Lower lobe of right lung (tissue), 2 donors: Measurements from ENCODE around the gene BLVRA. TPM values are rescaled to one million over a fixed set of nuclear protein-coding genes. Genes with fewer than 3 reads are reported as not detected.
A peak's percentile ranks its signal among the peaks of the same experiment; 100 is the strongest.
"Not testable (repeated sequence)": the region's sequence is repeated elsewhere in the genome, so short reads cannot be mapped to it uniquely, and the experiment has no call there.

Experiments
- ATAC-seq, 2 donors: fragments of 200-7000 bp; cut with Tn5 transposase; one replicate each; pipeline ENCODE4 v1.9.1; 2020 to 2022; ENCODE audit warnings: mild to moderate bottlenecking in 2 of 2, moderate library complexity in 2 of 2
- DNase-seq: peaks from one replicate; pipeline ENCODE4 v3.0.0-alpha.2; 2020
- H3K27ac ChIP-seq: fragments of 200-600 bp; one replicate; pipeline ENCODE4 v1.8.0; 2022
- H3K27me3 ChIP-seq: fragments of 200-600 bp; one replicate; pipeline ENCODE4 v1.8.0; 2022; ENCODE audit warnings: low read depth
- H3K36me3 ChIP-seq: fragments of 200-600 bp; one replicate; pipeline ENCODE4 v1.8.0; 2022; ENCODE audit warnings: mild to moderate bottlenecking
- H3K4me1 ChIP-seq: fragments of 200-600 bp; one replicate; pipeline ENCODE4 v1.8.0; 2022
- H3K4me3 ChIP-seq: fragments of 200-600 bp; one replicate; pipeline ENCODE4 v1.8.0; 2022; ENCODE audit warnings: mild to moderate bottlenecking
- H3K9me3 ChIP-seq: fragments of 200-600 bp; one replicate; pipeline ENCODE4 v1.8.0; 2022
- intact Hi-C: fragments of 100-400 bp; cut with DNase I; formaldehyde crosslinking; loops from one replicate; pipeline ENCODE4 v1.11.0; 2022
- long read RNA-seq: library from polyadenylated mRNA; unstranded; transcript quantifications from one replicate; pipeline ENCODE4 v2.0.0, GENCODE V29; 2021
- total RNA-seq: library from RNA; stranded (reverse); fragmentation: NEBNext Ultra II Directional; extraction: Animal tissue kit (Norgen Biotek cat#: 25700); gene quantifications from one replicate; pipeline ENCODE4 v1.2.1, GENCODE V29; 2021
- TF ChIP-seq, protein P1 (sequence below): fragments of 200-600 bp; IDR thresholded peaks from one replicate; pipeline ENCODE4 v1.8.0; 2022; ENCODE audit warnings: antibody characterized with exemption, mild to moderate bottlenecking
- donor health status: DM: no; HTN: yes; CAD: no; lungs with severe emphysema.

Gene BLVRA, protein sequence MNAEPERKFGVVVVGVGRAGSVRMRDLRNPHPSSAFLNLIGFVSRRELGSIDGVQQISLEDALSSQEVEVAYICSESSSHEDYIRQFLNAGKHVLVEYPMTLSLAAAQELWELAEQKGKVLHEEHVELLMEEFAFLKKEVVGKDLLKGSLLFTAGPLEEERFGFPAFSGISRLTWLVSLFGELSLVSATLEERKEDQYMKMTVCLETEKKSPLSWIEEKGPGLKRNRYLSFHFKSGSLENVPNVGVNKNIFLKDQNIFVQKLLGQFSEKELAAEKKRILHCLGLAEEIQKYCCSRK
- total RNA-seq = 106 TPM
- long read RNA-seq, transcript BLVRA-202 (9 exons, 1,161 nt) = minor isoform, 11 of 228 reads
- long read RNA-seq, transcript BLVRA-201 (8 exons, 1,071 nt) = major isoform, 187 of 228 reads
- long read RNA-seq, partial matches to known transcripts = 17 of 228 reads
- long read RNA-seq, other reads (novel, unspliced or antisense) = 13 of 228 reads

GRCh38 chr7:43758029-43758821 is at the start of gene BLVRA:
BLVRA (plus strand) TSS chr7:43758680; CDS start chr7:43771159, 12,479 bp downstream.
- H3K4me1 ChIP-seq = peaks cover 42% of the 10 kb centered on the region
- H3K36me3 ChIP-seq = no peaks in the 10 kb centered on the region
- TF ChIP-seq, protein P1, sequence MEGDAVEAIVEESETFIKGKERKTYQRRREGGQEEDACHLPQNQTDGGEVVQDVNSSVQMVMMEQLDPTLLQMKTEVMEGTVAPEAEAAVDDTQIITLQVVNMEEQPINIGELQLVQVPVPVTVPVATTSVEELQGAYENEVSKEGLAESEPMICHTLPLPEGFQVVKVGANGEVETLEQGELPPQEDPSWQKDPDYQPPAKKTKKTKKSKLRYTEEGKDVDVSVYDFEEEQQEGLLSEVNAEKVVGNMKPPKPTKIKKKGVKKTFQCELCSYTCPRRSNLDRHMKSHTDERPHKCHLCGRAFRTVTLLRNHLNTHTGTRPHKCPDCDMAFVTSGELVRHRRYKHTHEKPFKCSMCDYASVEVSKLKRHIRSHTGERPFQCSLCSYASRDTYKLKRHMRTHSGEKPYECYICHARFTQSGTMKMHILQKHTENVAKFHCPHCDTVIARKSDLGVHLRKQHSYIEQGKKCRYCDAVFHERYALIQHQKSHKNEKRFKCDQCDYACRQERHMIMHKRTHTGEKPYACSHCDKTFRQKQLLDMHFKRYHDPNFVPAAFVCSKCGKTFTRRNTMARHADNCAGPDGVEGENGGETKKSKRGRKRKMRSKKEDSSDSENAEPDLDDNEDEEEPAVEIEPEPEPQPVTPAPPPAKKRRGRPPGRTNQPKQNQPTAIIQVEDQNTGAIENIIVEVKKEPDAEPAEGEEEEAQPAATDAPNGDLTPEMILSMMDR = no peak
- DNase-seq (peak; percentile 84), ATAC-seq (peak; percentile 93 to 94)
- intact Hi-C loops = no loop called here
- H3K9me3 ChIP-seq = no peaks in the 10 kb centered on the region
- H3K27ac ChIP-seq = peak within 1 kb of the TSS; percentile 88
- H3K27me3 ChIP-seq = no peaks in the 10 kb centered on the region
- H3K4me3 ChIP-seq = peak within 1 kb of the TSS; percentile 88

GRCh38 chr7:43711503-43711902 is 47.0 kb upstream of the BLVRA start:
- Histone ChIP-seq H3K4me3 (no peak overlapping the region), H3K27ac (no peak overlapping the region), H3K27me3 (no peaks in the 10 kb centered on the region), H3K36me3 (no peaks in the 10 kb centered on the region), H3K4me1 (no peaks in the 10 kb centered on the region), H3K9me3 (no peaks in the 10 kb centered on the region)
- DNase-seq = no peak
- no peak for ATAC-seq
- TF ChIP-seq, protein P1 = no peak
- intact Hi-C loops = no loop called here

GRCh38 chr7:43715966-43716365 is 42.5 kb upstream of the BLVRA start:
- H3K27me3 ChIP-seq, H3K9me3 ChIP-seq, H3K4me1 ChIP-seq, ATAC-seq, H3K4me3 ChIP-seq, intact Hi-C loops, H3K36me3 ChIP-seq, DNase-seq, H3K27ac ChIP-seq: not testable (repeated sequence)

GRCh38 chr7:43716598-43716997 is 41.9 kb upstream of the BLVRA start:
- H3K9me3 ChIP-seq = no peaks in the 10 kb centered on the region
- H3K27me3 ChIP-seq = no peaks in the 10 kb centered on the region
- H3K4me1 ChIP-seq = no peaks in the 10 kb centered on the region
- H3K27ac ChIP-seq = no peak overlapping the region
- no peak overlapping the region for H3K4me3 ChIP-seq
- no peak for DNase-seq
- ATAC-seq = no peak
- TF ChIP-seq, protein P1 = no peak
- no peaks in the 10 kb centered on the region for H3K36me3 ChIP-seq
- intact Hi-C loops = no loop called here

DNA sequence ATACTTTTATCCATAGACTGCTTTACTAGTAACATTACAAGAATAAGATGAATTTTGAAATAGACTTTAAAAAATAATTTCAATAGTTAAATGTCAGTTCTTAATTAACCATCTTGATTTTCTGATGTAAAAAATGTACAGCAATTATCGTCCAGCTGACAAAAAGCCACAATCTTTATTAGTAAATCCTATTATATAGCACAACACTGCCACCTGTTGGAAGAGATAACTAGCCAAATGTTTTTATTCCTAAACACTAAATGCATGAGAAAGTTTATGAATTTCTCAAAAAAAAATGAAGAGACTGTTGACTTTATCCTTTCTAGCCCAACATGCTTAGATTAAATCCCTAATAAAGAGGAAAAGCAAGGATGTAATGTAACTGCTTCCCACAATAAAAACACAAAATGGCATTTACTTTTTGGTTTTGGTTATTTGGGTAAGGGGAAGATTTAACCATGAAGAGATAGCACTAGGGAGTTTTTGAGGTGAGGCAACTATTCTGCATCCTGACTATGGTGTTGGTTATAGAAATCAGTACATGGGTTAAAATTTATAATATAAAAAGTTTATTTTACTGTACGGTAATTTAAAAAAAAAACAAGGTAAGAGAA is 37.2 kb upstream of the BLVRA start:
- Histone ChIP-seq H3K9me3 (no peaks in the 10 kb centered on the region), H3K27ac (no peak overlapping the region), H3K4me1 (peaks cover 4% of the 10 kb centered on the region), H3K4me3 (no peak overlapping the region), H3K36me3 (no peaks in the 10 kb centered on the region), H3K27me3 (no peaks in the 10 kb centered on the region)
- ATAC-seq (no peak), DNase-seq (no peak)
- TF ChIP-seq, protein P1 = peak; percentile 70
- intact Hi-C loops = no loop called here
